Measurements from ENCODE around the gene GMPPB.
A peak's percentile ranks its signal among the peaks of the same experiment; 100 is the strongest.

GMPPB gene

DNA sequence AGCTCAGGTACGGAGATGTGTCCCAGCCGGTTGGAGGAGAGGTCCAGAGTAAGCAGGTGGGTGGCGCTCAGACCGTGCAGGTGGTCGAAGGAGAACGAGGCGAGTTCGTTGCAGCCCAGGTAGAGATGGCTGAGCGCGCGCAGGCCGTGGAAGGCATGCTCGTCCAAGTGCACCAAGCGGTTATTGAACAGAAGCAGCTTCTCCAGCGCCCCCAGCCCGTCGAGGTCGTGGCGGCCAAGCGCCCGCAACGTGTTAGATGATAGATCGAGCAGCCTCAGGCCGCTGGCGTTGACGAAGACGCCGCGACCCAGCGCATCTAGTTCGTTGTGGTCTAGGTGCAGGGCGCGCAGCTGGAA is 4.9 kb downstream of the GMPPB start:
- TF ChIP-seq, protein P1, sequence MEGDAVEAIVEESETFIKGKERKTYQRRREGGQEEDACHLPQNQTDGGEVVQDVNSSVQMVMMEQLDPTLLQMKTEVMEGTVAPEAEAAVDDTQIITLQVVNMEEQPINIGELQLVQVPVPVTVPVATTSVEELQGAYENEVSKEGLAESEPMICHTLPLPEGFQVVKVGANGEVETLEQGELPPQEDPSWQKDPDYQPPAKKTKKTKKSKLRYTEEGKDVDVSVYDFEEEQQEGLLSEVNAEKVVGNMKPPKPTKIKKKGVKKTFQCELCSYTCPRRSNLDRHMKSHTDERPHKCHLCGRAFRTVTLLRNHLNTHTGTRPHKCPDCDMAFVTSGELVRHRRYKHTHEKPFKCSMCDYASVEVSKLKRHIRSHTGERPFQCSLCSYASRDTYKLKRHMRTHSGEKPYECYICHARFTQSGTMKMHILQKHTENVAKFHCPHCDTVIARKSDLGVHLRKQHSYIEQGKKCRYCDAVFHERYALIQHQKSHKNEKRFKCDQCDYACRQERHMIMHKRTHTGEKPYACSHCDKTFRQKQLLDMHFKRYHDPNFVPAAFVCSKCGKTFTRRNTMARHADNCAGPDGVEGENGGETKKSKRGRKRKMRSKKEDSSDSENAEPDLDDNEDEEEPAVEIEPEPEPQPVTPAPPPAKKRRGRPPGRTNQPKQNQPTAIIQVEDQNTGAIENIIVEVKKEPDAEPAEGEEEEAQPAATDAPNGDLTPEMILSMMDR (IDR thresholded peaks at IDR 0.05; ENCODE audit: poor library complexity, severe bottlenecking) = no peak
- DNase-seq (ENCODE audit: low spot score) = no peak
- Histone ChIP-seq H3K4me3 (ENCODE audit: severe bottlenecking) (peak overlapping the region; percentile 28), H3K9me3 (ENCODE audit: severe bottlenecking) (no peaks in the 10 kb centered on the region), H3K27ac (ENCODE audit: poor library complexity, severe bottlenecking) (no peak overlapping the region), H3K36me3 (ENCODE audit: low read depth) (peaks cover 24% of the 10 kb centered on the region), H3K4me1 (ENCODE audit: insufficient read depth, poor library complexity, severe bottlenecking) (no peaks in the 10 kb centered on the region), H3K27me3 (ENCODE audit: insufficient read depth, poor library complexity, severe bottlenecking) (no peaks in the 10 kb centered on the region)
- peak; percentile 0 for ATAC-seq (ENCODE audit: low read depth)

DNA sequence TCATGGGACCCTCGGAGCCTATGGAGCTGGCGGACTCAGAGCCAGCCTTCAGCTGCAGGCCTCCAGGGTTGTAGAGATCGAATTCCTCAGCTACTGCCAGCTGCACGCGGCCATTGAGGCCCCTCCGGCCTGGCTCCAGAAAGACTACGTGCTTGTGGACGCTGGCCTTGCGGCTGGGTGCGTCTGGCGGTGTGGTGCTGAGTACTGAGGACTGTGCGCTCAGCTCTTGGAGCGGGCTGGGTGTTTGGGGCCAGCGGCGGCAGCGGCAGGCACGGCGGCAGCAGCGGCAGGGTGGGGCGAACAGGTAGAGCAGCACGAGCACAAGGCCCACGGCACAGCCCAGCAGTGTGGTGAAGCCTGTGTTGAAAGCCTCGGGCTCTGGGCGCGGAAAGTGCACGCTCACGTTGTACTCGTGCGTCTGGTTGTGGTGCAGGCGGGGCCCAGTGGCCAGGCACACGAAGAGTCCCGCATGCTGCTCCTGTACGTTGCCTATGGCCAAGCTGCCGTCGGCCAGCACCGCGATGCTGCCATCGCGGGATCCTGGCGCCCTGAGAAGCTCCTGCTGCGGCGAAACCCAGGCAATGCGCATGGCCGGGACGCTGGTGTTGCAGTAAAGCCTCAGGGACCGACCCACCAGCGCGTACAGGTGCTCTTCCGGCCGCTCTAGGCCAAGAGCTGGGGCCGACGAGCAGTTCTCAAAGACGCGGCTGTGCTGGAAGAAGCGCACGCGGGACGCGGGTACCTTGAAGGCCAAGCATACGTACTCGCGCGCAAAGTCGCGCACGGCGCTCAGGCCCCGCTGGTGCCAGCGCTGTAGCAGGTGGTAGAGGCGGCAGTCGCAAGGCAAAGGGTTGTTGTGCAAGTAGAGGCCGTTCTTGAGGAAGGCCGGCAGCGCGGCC is 5.5 kb downstream of the GMPPB start:
- H3K36me3 ChIP-seq (ENCODE audit: low read depth) = peaks cover 24% of the 10 kb centered on the region
- peak; percentile 63 for DNase-seq (ENCODE audit: low spot score)
- H3K27ac ChIP-seq (ENCODE audit: poor library complexity, severe bottlenecking) = no peak overlapping the region
- no peaks in the 10 kb centered on the region for H3K9me3 ChIP-seq (ENCODE audit: severe bottlenecking)
- no peak overlapping the region for H3K4me3 ChIP-seq (ENCODE audit: severe bottlenecking)
- ATAC-seq (ENCODE audit: low read depth) = no peak
- TF ChIP-seq, protein P1 (IDR thresholded peaks at IDR 0.05; ENCODE audit: poor library complexity, severe bottlenecking) = no peak
- H3K27me3 ChIP-seq (ENCODE audit: insufficient read depth, poor library complexity, severe bottlenecking) = no peaks in the 10 kb centered on the region
- no peaks in the 10 kb centered on the region for H3K4me1 ChIP-seq (ENCODE audit: insufficient read depth, poor library complexity, severe bottlenecking)

DNA sequence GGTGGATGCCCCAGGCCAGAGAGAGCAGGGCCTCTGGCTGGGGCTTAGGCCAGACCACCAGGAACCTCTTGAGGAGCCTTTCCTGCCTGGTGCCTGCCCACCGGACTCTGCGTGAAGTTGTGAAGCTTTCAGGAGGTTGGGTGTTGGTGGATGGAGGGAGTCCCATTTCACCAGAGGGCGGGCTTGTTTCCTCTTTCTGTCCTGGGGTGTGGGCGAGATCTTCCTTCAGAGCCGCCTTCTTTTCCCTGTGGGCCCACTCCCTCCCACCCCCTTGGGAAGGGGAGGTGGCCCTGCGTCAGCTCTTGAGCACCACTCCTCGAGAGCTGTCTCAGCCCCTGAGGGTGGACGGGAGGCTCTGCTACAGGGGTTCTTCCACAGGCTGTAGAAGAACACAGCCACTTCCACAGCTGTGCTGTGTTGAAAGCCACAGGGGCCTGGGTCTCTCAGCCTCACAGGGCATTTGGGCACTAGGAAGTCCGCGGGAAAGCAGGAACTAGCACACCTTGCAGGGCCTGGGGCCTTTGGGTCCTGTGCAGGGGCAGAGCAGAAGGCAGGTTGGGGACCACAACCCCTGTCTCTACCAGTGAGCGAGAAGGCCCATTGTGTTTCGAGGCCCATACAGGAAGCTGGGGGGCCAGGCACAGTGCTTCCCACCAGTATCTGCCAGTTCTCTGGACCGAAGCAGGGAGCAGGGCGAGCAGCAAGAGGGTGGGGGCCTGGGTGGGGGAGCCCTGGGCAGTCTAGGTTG is 6.4 kb downstream of the GMPPB start:
- no peaks in the 10 kb centered on the region for H3K9me3 ChIP-seq (ENCODE audit: severe bottlenecking)
- H3K27me3 ChIP-seq (ENCODE audit: insufficient read depth, poor library complexity, severe bottlenecking) = no peaks in the 10 kb centered on the region
- TF ChIP-seq, protein P1 (IDR thresholded peaks at IDR 0.05; ENCODE audit: poor library complexity, severe bottlenecking) = no peak
- no peak overlapping the region for H3K27ac ChIP-seq (ENCODE audit: poor library complexity, severe bottlenecking)
- H3K36me3 ChIP-seq (ENCODE audit: low read depth) = peaks cover 20% of the 10 kb centered on the region
- no peaks in the 10 kb centered on the region for H3K4me1 ChIP-seq (ENCODE audit: insufficient read depth, poor library complexity, severe bottlenecking)
- H3K4me3 ChIP-seq (ENCODE audit: severe bottlenecking) = no peak overlapping the region
- DNase-seq (ENCODE audit: low spot score) (peak; percentile 45), ATAC-seq (ENCODE audit: low read depth) (no peak)

DNA sequence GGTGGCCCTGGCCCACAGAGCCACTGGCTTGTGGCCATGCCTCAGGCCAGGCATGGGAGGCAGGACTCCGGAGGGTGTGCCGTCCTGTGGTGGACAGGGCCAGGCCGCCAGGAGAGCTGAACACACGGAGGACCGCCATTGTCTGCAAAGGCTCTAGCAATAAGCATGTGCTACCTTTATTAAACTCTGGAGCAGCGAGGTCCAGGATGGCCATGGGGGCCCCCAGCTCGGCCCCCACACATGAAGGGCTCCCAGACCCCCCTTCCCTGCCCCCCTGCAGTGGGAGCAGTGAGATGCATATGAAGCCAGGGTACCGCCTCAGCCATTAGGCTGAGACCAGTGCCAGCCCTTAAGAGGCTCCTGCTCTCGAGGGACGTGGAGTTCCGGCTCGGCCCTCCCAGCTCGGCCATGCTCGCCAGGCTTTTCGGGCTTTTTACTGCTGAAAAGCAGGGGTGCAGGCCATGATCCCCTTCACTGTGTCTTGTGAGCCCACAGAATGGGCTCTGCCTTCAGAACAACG is 7.0 kb downstream of the GMPPB start:
- H3K9me3 ChIP-seq (ENCODE audit: severe bottlenecking) = no peaks in the 10 kb centered on the region
- ATAC-seq (ENCODE audit: low read depth) (no peak), DNase-seq (ENCODE audit: low spot score) (peak; percentile 47)
- H3K4me3 ChIP-seq (ENCODE audit: severe bottlenecking) = no peak overlapping the region
- H3K27ac ChIP-seq (ENCODE audit: poor library complexity, severe bottlenecking) = no peak overlapping the region
- no peaks in the 10 kb centered on the region for H3K4me1 ChIP-seq (ENCODE audit: insufficient read depth, poor library complexity, severe bottlenecking)
- peaks cover 14% of the 10 kb centered on the region for H3K36me3 ChIP-seq (ENCODE audit: low read depth)
- TF ChIP-seq, protein P1 (IDR thresholded peaks at IDR 0.05; ENCODE audit: poor library complexity, severe bottlenecking) = no peak
- no peaks in the 10 kb centered on the region for H3K27me3 ChIP-seq (ENCODE audit: insufficient read depth, poor library complexity, severe bottlenecking)

Measured in RWPE2 (cell line).